H9 (cell line): ENCODE measurements around the gene NBEAL2. TPM values are rescaled to one million over a fixed set of nuclear protein-coding genes. Genes with fewer than 3 reads are reported as not detected.
A peak's percentile ranks its signal among the peaks of the same experiment; 100 is the strongest.

Experiments used
- DNase-seq: peaks from one replicate; pipeline ENCODE4 v3.0.0-alpha.2; 2017
- H2AFZ ChIP-seq: one replicate; pipeline ENCODE4 v1.6.1; 2013; ENCODE audit warnings: mild to moderate bottlenecking, low read length, control low read depth, moderate library complexity
- H2AK5ac ChIP-seq: 2 replicates; pipeline ENCODE4 v1.6.1; 2013; ENCODE audit warnings: low read length, control low read depth, mixed read lengths; ENCODE audit not compliant: insufficient read length
- H2BK120ac ChIP-seq: one replicate; pipeline ENCODE4 v1.6.1; 2013; ENCODE audit warnings: low read depth, mild to moderate bottlenecking, low read length, control low read depth, inconsistent platforms; ENCODE audit not compliant: poor library complexity, severe bottlenecking
- H2BK12ac ChIP-seq: 2 replicates; pipeline ENCODE4 v1.6.1; 2013; ENCODE audit warnings: low read length, control low read depth, mixed read lengths, low read depth; ENCODE audit not compliant: insufficient read length
- H2BK15ac ChIP-seq: 2 replicates; pipeline ENCODE4 v1.6.1; 2013; ENCODE audit warnings: low read depth, low read length, control low read depth
- H2BK20ac ChIP-seq: one replicate; pipeline ENCODE4 v1.6.1; 2013; ENCODE audit warnings: low read depth, mild to moderate bottlenecking, low read length, control low read depth, inconsistent platforms; ENCODE audit not compliant: poor library complexity, severe bottlenecking
- H2BK5ac ChIP-seq: 2 replicates; pipeline ENCODE4 v1.6.1; 2013; ENCODE audit warnings: low read length, control low read depth, mixed read lengths; ENCODE audit not compliant: insufficient read length
- H3K14ac ChIP-seq: 2 replicates; pipeline ENCODE4 v1.6.1; 2013; ENCODE audit warnings: low read length, control low read depth; ENCODE audit not compliant: insufficient read depth
- H3K18ac ChIP-seq: 2 replicates; pipeline ENCODE4 v1.6.1; 2013; ENCODE audit warnings: low read depth, mild to moderate bottlenecking, mixed read lengths, low read length, control low read depth; ENCODE audit not compliant: insufficient read length
- H3K23ac ChIP-seq: 2 replicates; pipeline ENCODE4 v1.6.1; 2013; ENCODE audit warnings: low read length, control low read depth, mixed read lengths, low read depth; ENCODE audit not compliant: insufficient read length
- H3K23me2 ChIP-seq: 2 replicates; pipeline ENCODE4 v1.6.1; 2013; ENCODE audit warnings: low read depth, mild to moderate bottlenecking, mixed read lengths, low read length, control low read depth; ENCODE audit not compliant: insufficient read length, poor library complexity, severe bottlenecking
- H3K27ac ChIP-seq: 2 replicates; pipeline ENCODE4 v1.5.1; 2013; ENCODE audit warnings: low read length, control low read depth, mixed read lengths, low read depth; ENCODE audit not compliant: insufficient read length
- H3K27me3 ChIP-seq: 2 replicates; pipeline ENCODE4 v1.6.1; 2013; ENCODE audit warnings: low read length, control low read depth, inconsistent platforms; ENCODE audit not compliant: insufficient read depth
- H3K4ac ChIP-seq: 2 replicates; pipeline ENCODE4 v1.6.1; 2013; ENCODE audit warnings: low read depth, mild to moderate bottlenecking, control low read depth, inconsistent platforms, low read length, moderate library complexity
- H3K4me1 ChIP-seq: 2 replicates; pipeline ENCODE4 v1.6.1; 2013; ENCODE audit warnings: low read length, control low read depth, inconsistent platforms; ENCODE audit not compliant: insufficient read depth
- H3K4me2 ChIP-seq: 2 replicates; pipeline ENCODE4 v1.6.1; 2013; ENCODE audit warnings: low read length, control low read depth, mixed read lengths; ENCODE audit not compliant: insufficient read length, insufficient read depth
- H3K56ac ChIP-seq: 2 replicates; pipeline ENCODE4 v1.6.1; 2013; ENCODE audit warnings: low read depth, mild to moderate bottlenecking, mixed read lengths, low read length, control low read depth; ENCODE audit not compliant: insufficient read length
- H3K79me1 ChIP-seq: 2 replicates; pipeline ENCODE4 v1.6.1; 2013; ENCODE audit warnings: low read depth, mild to moderate bottlenecking, moderate library complexity, low read length, control low read depth, inconsistent platforms; ENCODE audit not compliant: insufficient read depth, poor library complexity, severe bottlenecking
- H3K79me2 ChIP-seq: 2 replicates; pipeline ENCODE4 v1.6.1; 2013; ENCODE audit warnings: low read length, control low read depth, inconsistent platforms; ENCODE audit not compliant: insufficient read depth
- H3K9ac ChIP-seq: 2 replicates; pipeline ENCODE4 v1.6.1; 2013; ENCODE audit warnings: low read length, control low read depth, mixed read lengths; ENCODE audit not compliant: insufficient read length; ENCODE audit errors: extremely low read depth
- H3K9me3 ChIP-seq: one replicate; pipeline ENCODE4 v1.6.1; 2013; ENCODE audit warnings: low read depth, low read length, inconsistent platforms; ENCODE audit not compliant: control insufficient read depth
- H3T11ph ChIP-seq: one replicate; pipeline ENCODE4 v1.6.1; 2013; ENCODE audit warnings: mild to moderate bottlenecking, low read length, control low read depth, inconsistent platforms
- H4K20me1 ChIP-seq: one replicate; pipeline ENCODE4 v1.6.1; 2013; ENCODE audit not compliant: control insufficient read depth, insufficient read length, insufficient read depth
- H4K5ac ChIP-seq: 2 replicates; pipeline ENCODE4 v1.6.1; 2013; ENCODE audit warnings: low read depth, mild to moderate bottlenecking, mixed read lengths, low read length, control low read depth; ENCODE audit not compliant: insufficient read length
- H4K8ac ChIP-seq: replicated peaks from 2 replicates; pipeline ENCODE4 v1.6.1; 2013; ENCODE audit warnings: low read length, control low read depth, mixed read lengths, low read depth; ENCODE audit not compliant: insufficient read length
- H4K91ac ChIP-seq: 2 replicates; pipeline ENCODE4 v1.6.1; 2013; ENCODE audit warnings: low read depth, mild to moderate bottlenecking, moderate library complexity, mixed read lengths, low read length, control low read depth; ENCODE audit not compliant: insufficient read length
- H3K27ac Mint-ChIP-seq, 3 experiments: 2 replicates in 2 of 3; 3 replicates in 1 of 3; pipeline ENCODE4 v1.8.0; 2020 to 2021; ENCODE audit warnings: mixed read lengths in 3 of 3, mild to moderate bottlenecking in 1 of 3, moderate library complexity in 1 of 3
- H3K27me3 Mint-ChIP-seq: 2 replicates; pipeline ENCODE4 v1.8.0; 2021; ENCODE audit warnings: low read depth, mild to moderate bottlenecking, moderate library complexity, mixed read lengths
- H3K36me3 Mint-ChIP-seq, 3 experiments: 2 replicates in 2 of 3; 3 replicates in 1 of 3; pipeline ENCODE4 v1.8.0; 2020 to 2021; ENCODE audit warnings: low read depth in 3 of 3, mixed read lengths in 3 of 3; ENCODE audit not compliant: insufficient read depth in 1 of 3
- H3K4me1 Mint-ChIP-seq, 2 experiments: 2 replicates each; pipeline ENCODE4 v1.8.0; 2020; ENCODE audit warnings: mixed read lengths in 2 of 2
- H3K4me3 Mint-ChIP-seq, 2 experiments: 2 replicates in 1 of 2; 3 replicates in 1 of 2; pipeline ENCODE4 v1.8.0; 2020 to 2021; ENCODE audit warnings: mild to moderate bottlenecking in 2 of 2, mixed read lengths in 2 of 2, moderate library complexity in 1 of 2
- H3K9me3 Mint-ChIP-seq, 2 experiments: 2 replicates in 1 of 2; 3 replicates in 1 of 2; pipeline ENCODE4 v1.8.0; 2020; ENCODE audit warnings: mild to moderate bottlenecking in 2 of 2, mixed read lengths in 2 of 2, moderate library complexity in 1 of 2
- CTCF ChIP-seq: fragments of 200-600 bp; sonication (generic); conservative IDR thresholded peaks from 3 replicates; pipeline ENCODE4 v1.8.0; 2021; ENCODE audit warnings: antibody characterized with exemption, mild to moderate bottlenecking
- WGBS: extraction: QIAGEN DNeasy Blood & Tissue Kit; methylation state at CpG from one replicate; pipeline ENCODE4 v1.1.7; 2013; ENCODE audit warnings: missing lambda C conversion rate, low lambda C conversion rate, mixed read lengths; ENCODE audit not compliant: insufficient read length; ENCODE audit errors: extremely low coverage; 5-methylcytosine and 5-hydroxymethylcytosine counted together
- total RNA-seq: library from RNA; stranded (reverse); gene quantifications from 2 replicates; pipeline ENCODE4 v1.2.1, GENCODE V29; 2021

The NBEAL2 gene
- total RNA-seq, 1 experiment from 2014 or later: 52.1 TPM

DNA sequence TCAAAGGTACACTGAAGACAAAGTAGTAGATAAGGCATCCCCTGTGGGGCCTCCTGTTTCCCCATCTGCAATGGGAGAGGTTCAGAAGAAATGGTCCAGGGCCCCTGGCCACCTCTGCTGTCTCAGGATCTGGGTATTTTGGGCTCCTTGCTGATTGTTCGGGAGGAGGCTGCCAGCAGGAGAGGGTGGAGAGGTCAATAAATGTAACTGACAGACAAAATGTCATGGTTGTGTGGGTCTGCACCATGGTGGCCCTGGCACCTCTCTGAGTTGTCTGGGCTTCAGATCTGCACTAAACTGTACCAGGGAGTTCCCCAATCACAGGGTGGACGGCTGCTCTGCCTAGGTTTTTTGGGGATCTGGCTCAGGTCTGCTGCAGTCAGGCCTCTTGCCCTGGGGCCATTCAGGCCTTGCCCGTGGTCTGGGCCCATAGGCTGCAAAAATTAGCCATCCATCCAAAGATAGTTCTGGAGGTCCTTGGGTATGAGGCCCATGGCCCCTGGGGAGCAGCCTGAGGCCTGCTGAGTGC, 7.4 kb downstream of the NBEAL2 start:
- H3K4me1 ChIP-seq: peaks cover 4% of the 10 kb centered on the region; the same call in 1 of the 2 replicates
- H3K4ac ChIP-seq: no peak overlapping the region
- no peaks in the 10 kb centered on the region for H4K20me1 ChIP-seq
- Mint-ChIP-seq H3K9me3 (no peaks in the 10 kb centered on the region), H3K36me3 (peaks cover 10 to 23% (median 15%) of the 10 kb centered on the region in 3 experiments), H3K27ac (peak overlapping the region in 1 of 3 experiments; percentile 70; a peak in 3 of 7 replicates), H3K4me3 (no peak overlapping the region), H3K4me1 (peaks cover 35 to 39% of the 10 kb centered on the region in 2 experiments), H3K27me3 (peaks cover 3% of the 10 kb centered on the region; the same call in 1 of the 2 replicates)
- no peaks in the 10 kb centered on the region for H3K27me3 ChIP-seq
- H3K14ac ChIP-seq: no peak overlapping the region
- no peaks in the 10 kb centered on the region for H3K23me2 ChIP-seq
- no peak overlapping the region for H2BK120ac ChIP-seq
- H3K79me1 ChIP-seq: no peaks in the 10 kb centered on the region
- no peak overlapping the region for H3K18ac ChIP-seq
- no peak overlapping the region for H3K4me2 ChIP-seq
- H2AK5ac ChIP-seq: no peak overlapping the region
- H2BK20ac ChIP-seq: no peak overlapping the region
- no peak overlapping the region for H2BK15ac ChIP-seq
- no CpG with 5 or more reads among the region's 3 CpGs for WGBS
- TF ChIP-seq CTCF: no peak
- no peak overlapping the region for H3K23ac ChIP-seq
- no peak overlapping the region for H3T11ph ChIP-seq
- no peak overlapping the region for H2AFZ ChIP-seq
- DNase-seq: no peak
- no peak overlapping the region for H3K9ac ChIP-seq
- no peak overlapping the region for H4K91ac ChIP-seq
- no peaks in the 10 kb centered on the region for H3K9me3 ChIP-seq
- no peak overlapping the region for H3K56ac ChIP-seq
- no peak overlapping the region for H2BK5ac ChIP-seq
- no peak overlapping the region for H3K27ac ChIP-seq
- no peak overlapping the region for H4K5ac ChIP-seq
- no peaks in the 10 kb centered on the region for H3K79me2 ChIP-seq
- H4K8ac ChIP-seq: no peak overlapping the region
- H2BK12ac ChIP-seq: no peak overlapping the region
